ENCODE measurements around the gene FRMD5.

FRMD5 gene

GRCh38 chr15:44219073-44219472, 24.0 kb upstream of the FRMD5 start:
- H3K4me3 ChIP-seq (ENCODE audit: low read depth, low read length), result no peak overlapping the region
- no peak for TF ChIP-seq CTCF (IDR thresholded peaks at IDR 0.05; ENCODE audit: control insufficient read depth, extremely low read depth, insufficient read depth)

GRCh38 chr15:44216958-44217357, 21.9 kb upstream of the FRMD5 start:
- no peak for TF ChIP-seq CTCF (IDR thresholded peaks at IDR 0.05; ENCODE audit: control insufficient read depth, extremely low read depth, insufficient read depth)
- H3K4me3 ChIP-seq (ENCODE audit: low read depth, low read length), result no peak overlapping the region
- DNase-seq (ENCODE audit: low read depth), result no peak

More at GRCh38 chr15:44219073-44219472, 24.0 kb upstream of the FRMD5 start:
- no peak for DNase-seq (ENCODE audit: low read depth)

GRCh38 chr15:44215594-44215993, 20.5 kb upstream of the FRMD5 start:
- H3K4me3 ChIP-seq (ENCODE audit: low read depth, low read length), result no peak overlapping the region
- DNase-seq (ENCODE audit: low read depth), result no peak
- no peak for TF ChIP-seq CTCF (IDR thresholded peaks at IDR 0.05; ENCODE audit: control insufficient read depth, extremely low read depth, insufficient read depth)

GRCh38 chr15:44208956-44209355, 13.9 kb upstream of the FRMD5 start:
- H3K4me3 ChIP-seq (ENCODE audit: low read depth, low read length), result no peak overlapping the region
- DNase-seq (ENCODE audit: low read depth), result no peak
- TF ChIP-seq CTCF (IDR thresholded peaks at IDR 0.05; ENCODE audit: control insufficient read depth, extremely low read depth, insufficient read depth), result no peak

GRCh38 chr15:44207643-44208042, 12.6 kb upstream of the FRMD5 start:
- no peak for DNase-seq (ENCODE audit: low read depth)
- TF ChIP-seq CTCF (IDR thresholded peaks at IDR 0.05; ENCODE audit: control insufficient read depth, extremely low read depth, insufficient read depth), result no peak
- H3K4me3 ChIP-seq (ENCODE audit: low read depth, low read length), result no peak overlapping the region

- no peak for DNase-seq (ENCODE audit: low read depth)
- no peak for TF ChIP-seq CTCF (IDR thresholded peaks at IDR 0.05; ENCODE audit: control insufficient read depth, extremely low read depth, insufficient read depth)
- no peak overlapping the region for H3K4me3 ChIP-seq (ENCODE audit: low read depth, low read length)
These were observed 4.3 kb upstream of the FRMD5 start for GRCh38 chr15:44199393-44199792.

- no peak for TF ChIP-seq CTCF (IDR thresholded peaks at IDR 0.05; ENCODE audit: control insufficient read depth, extremely low read depth, insufficient read depth)
- peak overlapping the region; percentile 57 for H3K4me3 ChIP-seq (ENCODE audit: low read depth, low read length)
- peak; percentile 3 for DNase-seq (ENCODE audit: low read depth)
These were observed 534 bp downstream of the FRMD5 start for GRCh38 chr15:44194323-44195150.
